GM06990 (cell line): Measurements from ENCODE around the gene SDK2.

Experiments
- DNase-seq: peaks from one replicate; pipeline ENCODE4 v3.0.0-alpha.2; 2011; ENCODE audit not compliant: insufficient read length; ENCODE audit errors: extremely low read depth
- H3K27me3 ChIP-seq: replicated peaks from 2 replicates; pipeline ENCODE4 v1.6.0; 2011; ENCODE audit warnings: low read length; ENCODE audit not compliant: control insufficient read depth, insufficient read depth
- H3K36me3 ChIP-seq: 2 replicates; pipeline ENCODE4 v1.5.1; 2011; ENCODE audit warnings: low read length; ENCODE audit not compliant: control insufficient read depth, insufficient read depth
- H3K4me3 ChIP-seq: replicated peaks from 2 replicates; pipeline ENCODE4 v1.5.1; 2011; ENCODE audit warnings: low read depth, mild to moderate bottlenecking, control low read depth, low read length
- TF ChIP-seq, protein P1 (sequence below): IDR thresholded peaks from 2 replicates; pipeline ENCODE4 v1.5.1; 2011; ENCODE audit warnings: low read length, control low read depth, mild to moderate bottlenecking, inconsistent platforms; ENCODE audit not compliant: insufficient read depth, poor library complexity, severe bottlenecking

Gene SDK2

DNA sequence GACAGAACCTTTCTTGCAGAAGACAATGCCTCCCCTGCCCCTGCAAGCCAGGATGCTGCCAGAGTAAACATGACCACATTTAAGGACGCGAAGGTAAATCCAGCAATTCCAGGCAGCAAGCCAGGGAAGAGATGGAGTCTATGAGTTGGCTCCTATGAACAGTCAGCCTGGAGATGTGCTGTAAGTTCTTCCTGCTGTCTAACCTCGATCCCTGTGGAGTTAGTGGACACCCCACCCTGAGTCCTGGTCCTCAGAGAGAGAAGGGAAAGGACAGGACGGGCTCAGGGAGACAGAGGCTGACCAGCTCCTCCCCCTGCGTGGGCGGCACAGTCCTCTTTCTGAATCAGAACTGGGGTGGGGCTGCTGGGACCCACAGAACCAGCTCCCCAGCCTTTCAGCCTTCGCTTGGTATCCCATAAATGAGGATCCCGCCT is 357.4 kb downstream of the SDK2 start:
- H3K4me3 ChIP-seq: no peak overlapping the region
- H3K36me3 ChIP-seq: peaks cover 2% of the 10 kb centered on the region
- H3K27me3 ChIP-seq: no peaks in the 10 kb centered on the region
- TF ChIP-seq, protein P1, sequence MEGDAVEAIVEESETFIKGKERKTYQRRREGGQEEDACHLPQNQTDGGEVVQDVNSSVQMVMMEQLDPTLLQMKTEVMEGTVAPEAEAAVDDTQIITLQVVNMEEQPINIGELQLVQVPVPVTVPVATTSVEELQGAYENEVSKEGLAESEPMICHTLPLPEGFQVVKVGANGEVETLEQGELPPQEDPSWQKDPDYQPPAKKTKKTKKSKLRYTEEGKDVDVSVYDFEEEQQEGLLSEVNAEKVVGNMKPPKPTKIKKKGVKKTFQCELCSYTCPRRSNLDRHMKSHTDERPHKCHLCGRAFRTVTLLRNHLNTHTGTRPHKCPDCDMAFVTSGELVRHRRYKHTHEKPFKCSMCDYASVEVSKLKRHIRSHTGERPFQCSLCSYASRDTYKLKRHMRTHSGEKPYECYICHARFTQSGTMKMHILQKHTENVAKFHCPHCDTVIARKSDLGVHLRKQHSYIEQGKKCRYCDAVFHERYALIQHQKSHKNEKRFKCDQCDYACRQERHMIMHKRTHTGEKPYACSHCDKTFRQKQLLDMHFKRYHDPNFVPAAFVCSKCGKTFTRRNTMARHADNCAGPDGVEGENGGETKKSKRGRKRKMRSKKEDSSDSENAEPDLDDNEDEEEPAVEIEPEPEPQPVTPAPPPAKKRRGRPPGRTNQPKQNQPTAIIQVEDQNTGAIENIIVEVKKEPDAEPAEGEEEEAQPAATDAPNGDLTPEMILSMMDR: no peak
- DNase-seq: no peak

DNA sequence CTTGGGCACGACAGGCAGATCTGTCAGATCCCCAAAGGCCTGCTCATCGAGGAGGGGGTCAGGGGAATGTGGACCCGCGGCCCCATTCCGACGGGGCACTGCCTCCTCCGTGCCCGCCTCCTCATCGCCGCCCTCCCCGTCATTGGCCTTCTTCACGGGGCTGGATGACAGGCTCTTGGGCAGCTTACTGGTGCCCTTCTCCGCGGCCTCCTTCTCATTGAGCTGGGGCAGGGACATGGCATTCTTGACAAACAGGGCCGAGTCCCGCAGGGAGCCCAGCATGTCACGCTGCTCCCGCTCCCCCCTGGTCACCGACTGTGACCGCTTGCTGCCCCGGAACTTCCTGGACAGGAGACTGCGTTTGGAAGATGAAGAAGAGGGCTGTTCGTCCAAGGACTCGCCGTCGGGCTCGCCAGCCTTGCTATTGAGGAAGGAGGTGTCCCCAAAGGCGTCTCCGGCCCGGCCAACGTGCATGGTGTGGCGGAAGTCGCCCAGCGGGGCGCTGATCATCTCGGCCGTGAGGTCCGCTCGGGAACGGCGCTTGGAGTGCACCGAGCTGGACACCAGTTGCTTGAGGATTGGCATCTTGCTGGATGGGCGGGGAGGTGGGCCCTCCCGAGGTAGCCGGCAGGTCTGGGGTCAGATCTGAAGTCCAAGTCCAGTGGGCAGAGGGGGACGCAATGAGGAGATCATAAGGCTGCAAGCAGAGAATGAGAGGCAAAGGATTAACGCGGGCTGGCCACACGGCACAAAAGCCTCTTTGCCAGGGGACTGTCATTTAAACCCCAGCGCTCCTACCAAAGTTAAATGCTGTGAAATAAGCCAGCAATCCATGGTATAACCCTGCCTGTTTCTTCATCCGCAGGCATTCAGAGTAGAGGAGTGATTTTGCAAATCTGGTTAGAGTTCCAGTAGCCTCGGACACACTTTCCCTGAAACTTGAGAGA is 358.1 kb downstream of the SDK2 start:
- Histone ChIP-seq H3K36me3 (peaks cover 2% of the 10 kb centered on the region), H3K4me3 (no peak overlapping the region), H3K27me3 (no peaks in the 10 kb centered on the region)
- no peak for DNase-seq
- TF ChIP-seq, protein P1: no peak

DNA sequence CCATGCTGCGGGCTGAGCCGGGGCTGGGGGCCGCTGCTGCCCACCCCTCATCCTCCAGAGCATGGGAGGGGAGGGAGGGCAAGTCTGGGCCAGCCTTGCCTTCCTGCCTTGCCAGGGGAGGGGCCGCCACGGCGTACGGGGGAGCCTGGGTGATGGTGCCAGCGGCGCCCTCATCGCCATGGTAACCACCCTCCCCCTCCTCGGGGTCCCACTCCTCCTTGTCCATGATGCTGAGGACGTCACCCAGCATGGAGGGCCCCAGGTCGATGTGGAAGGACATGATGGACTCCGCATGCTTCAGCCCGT is 358.7 kb downstream of the SDK2 start:
- no peak for DNase-seq
- TF ChIP-seq, protein P1: no peak
- Histone ChIP-seq H3K4me3 (no peak overlapping the region), H3K36me3 (peaks cover 2% of the 10 kb centered on the region), H3K27me3 (no peaks in the 10 kb centered on the region)

DNA sequence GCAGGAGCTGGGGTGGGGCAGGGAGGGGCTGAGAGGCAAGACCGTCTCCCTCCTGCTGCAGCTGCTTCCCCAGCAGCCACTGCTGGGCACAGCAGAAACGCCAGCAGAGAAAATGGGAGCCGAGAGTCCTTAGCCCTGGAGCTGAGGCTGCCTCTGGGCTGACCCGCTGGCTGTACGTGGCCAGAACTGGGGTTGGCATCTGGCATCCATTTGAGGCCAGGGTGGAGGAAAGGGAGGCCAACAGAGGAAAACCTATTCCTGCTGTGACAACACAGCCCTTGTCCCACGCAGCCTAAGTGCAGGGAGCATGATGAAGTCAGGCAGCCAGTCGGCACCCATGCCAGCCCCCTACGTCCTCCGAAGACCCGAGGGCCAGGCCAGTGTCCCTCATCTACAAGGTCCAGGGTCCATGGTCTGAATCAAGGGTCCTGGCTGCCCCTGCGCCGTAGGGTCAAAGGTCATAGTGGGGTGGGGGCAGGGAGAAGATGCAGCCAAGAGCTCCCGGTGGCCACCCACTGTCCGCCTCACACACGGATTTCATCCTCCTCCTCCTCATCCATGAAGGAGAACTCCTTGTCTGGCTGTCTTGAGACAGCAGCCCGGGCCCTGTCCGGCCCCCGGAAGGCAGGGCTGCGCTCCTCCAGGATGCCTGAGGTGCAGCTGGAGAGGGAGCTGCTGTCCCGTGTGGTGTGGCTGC is 359.2 kb downstream of the SDK2 start:
- no peak for DNase-seq

More for the DNA sequence above, 359.2 kb downstream of the SDK2 start:
- peaks cover 2% of the 10 kb centered on the region for H3K36me3 ChIP-seq
- H3K4me3 ChIP-seq: no peak overlapping the region
- TF ChIP-seq, protein P1: no peak
- no peaks in the 10 kb centered on the region for H3K27me3 ChIP-seq
